NB4 (cell line): Measurements from ENCODE around the gene HLA-DMB.

ENCODE experiments used
- POLR2A ChIP-seq: IDR thresholded peaks from 2 replicates; pipeline ENCODE4 v1.6.1; 2011; ENCODE audit warnings: mild to moderate bottlenecking; ENCODE audit not compliant: insufficient read length; ENCODE audit errors: extremely low read depth
- TF ChIP-seq, protein P1 (sequence below): IDR thresholded peaks from one replicate; pipeline ENCODE4 v1.5.1; 2012; ENCODE audit warnings: low read depth, low read length
- TF ChIP-seq, protein P2 (sequence below): IDR thresholded peaks from 2 replicates; pipeline ENCODE4 v1.6.1; 2011; ENCODE audit warnings: low read depth, low read length

DNA sequence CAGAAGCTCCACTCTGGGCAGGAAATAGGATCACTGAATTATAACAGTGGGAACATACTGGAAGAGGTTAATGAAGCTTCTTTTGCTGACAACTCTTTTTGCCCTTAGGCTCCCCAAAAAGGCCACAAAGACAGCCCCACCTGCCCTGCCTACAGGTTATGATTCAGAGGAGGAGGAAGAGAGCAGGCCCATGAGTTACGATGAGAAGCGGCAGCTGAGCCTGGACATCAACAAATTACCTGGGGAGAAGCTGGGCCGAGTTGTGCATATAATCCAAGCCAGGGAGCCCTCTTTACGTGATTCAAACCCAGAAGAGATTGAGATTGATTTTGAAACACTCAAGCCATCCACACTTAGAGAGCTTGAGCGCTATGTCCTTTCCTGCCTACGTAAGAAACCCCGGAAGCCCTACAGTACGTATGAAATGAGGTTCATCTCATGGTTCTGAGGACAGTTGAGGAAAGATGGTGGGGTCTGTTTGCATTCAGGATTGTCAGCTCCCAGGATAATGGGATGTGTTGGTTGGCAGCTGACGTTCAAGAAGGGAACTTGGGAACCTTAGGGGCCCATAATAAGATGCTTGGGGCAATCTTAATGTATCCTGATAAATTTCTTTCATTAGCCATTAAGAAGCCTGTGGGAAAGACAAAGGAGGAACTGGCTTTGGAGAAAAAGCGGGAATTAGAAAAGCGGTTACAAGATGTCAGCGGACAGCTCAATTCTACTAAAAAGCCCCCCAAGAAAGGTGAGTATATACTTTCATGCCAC is 39.1 kb upstream of the HLA-DMB start:
- TF ChIP-seq, protein P1, sequence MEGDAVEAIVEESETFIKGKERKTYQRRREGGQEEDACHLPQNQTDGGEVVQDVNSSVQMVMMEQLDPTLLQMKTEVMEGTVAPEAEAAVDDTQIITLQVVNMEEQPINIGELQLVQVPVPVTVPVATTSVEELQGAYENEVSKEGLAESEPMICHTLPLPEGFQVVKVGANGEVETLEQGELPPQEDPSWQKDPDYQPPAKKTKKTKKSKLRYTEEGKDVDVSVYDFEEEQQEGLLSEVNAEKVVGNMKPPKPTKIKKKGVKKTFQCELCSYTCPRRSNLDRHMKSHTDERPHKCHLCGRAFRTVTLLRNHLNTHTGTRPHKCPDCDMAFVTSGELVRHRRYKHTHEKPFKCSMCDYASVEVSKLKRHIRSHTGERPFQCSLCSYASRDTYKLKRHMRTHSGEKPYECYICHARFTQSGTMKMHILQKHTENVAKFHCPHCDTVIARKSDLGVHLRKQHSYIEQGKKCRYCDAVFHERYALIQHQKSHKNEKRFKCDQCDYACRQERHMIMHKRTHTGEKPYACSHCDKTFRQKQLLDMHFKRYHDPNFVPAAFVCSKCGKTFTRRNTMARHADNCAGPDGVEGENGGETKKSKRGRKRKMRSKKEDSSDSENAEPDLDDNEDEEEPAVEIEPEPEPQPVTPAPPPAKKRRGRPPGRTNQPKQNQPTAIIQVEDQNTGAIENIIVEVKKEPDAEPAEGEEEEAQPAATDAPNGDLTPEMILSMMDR: no peak
- no peak for TF ChIP-seq POLR2A
- TF ChIP-seq, protein P2, sequence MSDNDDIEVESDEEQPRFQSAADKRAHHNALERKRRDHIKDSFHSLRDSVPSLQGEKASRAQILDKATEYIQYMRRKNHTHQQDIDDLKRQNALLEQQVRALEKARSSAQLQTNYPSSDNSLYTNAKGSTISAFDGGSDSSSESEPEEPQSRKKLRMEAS: no peak
